ENCODE measurements around the gene ZNF341. TPM values are rescaled to one million over a fixed set of nuclear protein-coding genes. Genes with fewer than 3 reads are reported as not detected.

ZNF341 gene
- total RNA-seq, 1 donor from 2014 or later = 0.53 TPM

GRCh38 chr20:33771938-33772337, 40.1 kb downstream of the ZNF341 start:
- no peak for FAIRE-seq
- DNase-seq (ENCODE audit: low read depth) = no peak
- H3K27me3 ChIP-seq (ENCODE audit: control insufficient read depth, insufficient read depth, low read length) = no peaks in the 10 kb centered on the region
- H3K36me3 ChIP-seq (ENCODE audit: control insufficient read depth, insufficient read depth, low read length) = peaks cover 4% of the 10 kb centered on the region
- no peak overlapping the region for H3K4me3 ChIP-seq (ENCODE audit: low read depth, low read length)
- TF ChIP-seq CTCF (IDR thresholded peaks at IDR 0.05; ENCODE audit: insufficient read depth, low read length, severe bottlenecking) = no peak

GRCh38 chr20:33772439-33772838, 40.6 kb downstream of the ZNF341 start:
- Histone ChIP-seq H3K36me3 (ENCODE audit: control insufficient read depth, insufficient read depth, low read length) (peaks cover 4% of the 10 kb centered on the region), H3K4me3 (ENCODE audit: low read depth, low read length) (no peak overlapping the region), H3K27me3 (ENCODE audit: control insufficient read depth, insufficient read depth, low read length) (no peaks in the 10 kb centered on the region)
- DNase-seq (ENCODE audit: low read depth) (no peak), FAIRE-seq (no peak)
- TF ChIP-seq CTCF (IDR thresholded peaks at IDR 0.05; ENCODE audit: insufficient read depth, low read length, severe bottlenecking) = no peak

GRCh38 chr20:33773412-33774089, 41.8 kb downstream of the ZNF341 start:
- Histone ChIP-seq H3K4me3 (ENCODE audit: low read depth, low read length) (no peak overlapping the region), H3K27me3 (ENCODE audit: control insufficient read depth, insufficient read depth, low read length) (no peaks in the 10 kb centered on the region), H3K36me3 (ENCODE audit: control insufficient read depth, insufficient read depth, low read length) (peaks cover 3% of the 10 kb centered on the region)
- FAIRE-seq (no peak), DNase-seq (ENCODE audit: low read depth) (no peak)
- no peak for TF ChIP-seq CTCF (IDR thresholded peaks at IDR 0.05; ENCODE audit: insufficient read depth, low read length, severe bottlenecking)

GRCh38 chr20:33777816-33778215, 46.0 kb downstream of the ZNF341 start:
- no peak overlapping the region for H3K4me3 ChIP-seq (ENCODE audit: low read depth, low read length)
- no peak for FAIRE-seq
- no peak for DNase-seq (ENCODE audit: low read depth)
- H3K27me3 ChIP-seq (ENCODE audit: control insufficient read depth, insufficient read depth, low read length) = no peaks in the 10 kb centered on the region
- TF ChIP-seq CTCF (IDR thresholded peaks at IDR 0.05; ENCODE audit: insufficient read depth, low read length, severe bottlenecking) = no peak
- H3K36me3 ChIP-seq (ENCODE audit: control insufficient read depth, insufficient read depth, low read length) = no peaks in the 10 kb centered on the region

- no peak overlapping the region for H3K4me3 ChIP-seq (ENCODE audit: low read depth, low read length)
- DNase-seq (ENCODE audit: low read depth) (no peak), FAIRE-seq (no peak)
- TF ChIP-seq CTCF (IDR thresholded peaks at IDR 0.05; ENCODE audit: insufficient read depth, low read length, severe bottlenecking) = no peak
- H3K27me3 ChIP-seq (ENCODE audit: control insufficient read depth, insufficient read depth, low read length) = no peaks in the 10 kb centered on the region
- H3K36me3 ChIP-seq (ENCODE audit: control insufficient read depth, insufficient read depth, low read length) = no peaks in the 10 kb centered on the region
Observed at GRCh38 chr20:33781133-33781532, 49.3 kb downstream of the ZNF341 start.

GRCh38 chr20:33781945-33782344, 50.1 kb downstream of the ZNF341 start:
- DNase-seq (ENCODE audit: low read depth) (no peak), FAIRE-seq (no peak)
- H3K36me3 ChIP-seq (ENCODE audit: control insufficient read depth, insufficient read depth, low read length) = no peaks in the 10 kb centered on the region
- H3K27me3 ChIP-seq (ENCODE audit: control insufficient read depth, insufficient read depth, low read length) = no peaks in the 10 kb centered on the region
- TF ChIP-seq CTCF (IDR thresholded peaks at IDR 0.05; ENCODE audit: insufficient read depth, low read length, severe bottlenecking) = no peak
- H3K4me3 ChIP-seq (ENCODE audit: low read depth, low read length) = no peak overlapping the region
